Subcutaneous adipose tissue (tissue), 4 donors: ENCODE measurements around the gene SF3B4. TPM values are rescaled to one million over a fixed set of nuclear protein-coding genes. Genes with fewer than 3 reads are reported as not detected.

ENCODE experiments used
- total RNA-seq, 4 donors: library from RNA; depleted of rRNA; stranded (reverse); fragments of >200 nt; gene quantifications; one replicate each; pipeline ENCODE4 v1.1.0, GENCODE V29; 2016
- TF ChIP-seq, protein P1 (sequence below): fragments of 450-650 bp; IDR thresholded peaks from one replicate; pipeline ENCODE4 v1.5.1; 2016; ENCODE audit warnings: low read depth, mild to moderate bottlenecking, control low read depth, antibody characterized with exemption, moderate library complexity

The SF3B4 gene
- total RNA-seq, 4 donors from 2014 or later, result 6.4 to 20.5 (median 7.8) TPM

DNA sequence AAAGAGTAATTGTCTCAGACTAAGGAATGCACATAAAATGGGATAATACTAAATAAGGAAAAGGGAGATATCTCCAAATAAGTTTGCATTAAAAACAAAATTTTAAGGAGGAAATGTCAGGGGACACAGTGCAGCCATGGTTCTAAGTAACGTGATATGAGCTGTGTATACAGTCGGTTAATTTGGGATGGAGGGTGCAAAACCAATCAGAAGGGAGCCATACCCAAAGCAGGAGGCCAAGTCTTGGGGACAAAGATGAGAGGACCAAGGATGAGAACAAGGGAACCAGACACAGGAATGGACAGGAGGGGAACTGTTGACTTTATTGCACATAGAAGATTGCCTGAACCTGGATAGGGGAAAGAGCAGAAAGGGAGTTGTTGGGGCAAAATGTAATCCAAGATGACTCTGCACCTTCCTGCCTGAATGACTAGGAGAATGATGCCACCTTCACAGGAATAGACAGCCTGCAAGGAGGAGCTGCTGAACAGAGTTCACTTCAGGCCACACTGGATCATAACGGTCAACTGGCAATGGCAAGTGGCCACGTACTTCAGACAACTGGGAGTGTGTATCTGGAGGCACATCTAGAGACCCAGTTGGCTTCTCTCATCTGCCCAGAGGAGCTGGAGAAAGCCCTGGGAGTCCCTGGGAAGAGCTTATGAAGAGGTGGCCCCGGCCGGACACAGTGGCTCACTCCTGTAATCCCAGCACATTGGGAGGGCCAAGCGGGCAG is 50.2 kb downstream of the SF3B4 start:
- TF ChIP-seq, protein P1, sequence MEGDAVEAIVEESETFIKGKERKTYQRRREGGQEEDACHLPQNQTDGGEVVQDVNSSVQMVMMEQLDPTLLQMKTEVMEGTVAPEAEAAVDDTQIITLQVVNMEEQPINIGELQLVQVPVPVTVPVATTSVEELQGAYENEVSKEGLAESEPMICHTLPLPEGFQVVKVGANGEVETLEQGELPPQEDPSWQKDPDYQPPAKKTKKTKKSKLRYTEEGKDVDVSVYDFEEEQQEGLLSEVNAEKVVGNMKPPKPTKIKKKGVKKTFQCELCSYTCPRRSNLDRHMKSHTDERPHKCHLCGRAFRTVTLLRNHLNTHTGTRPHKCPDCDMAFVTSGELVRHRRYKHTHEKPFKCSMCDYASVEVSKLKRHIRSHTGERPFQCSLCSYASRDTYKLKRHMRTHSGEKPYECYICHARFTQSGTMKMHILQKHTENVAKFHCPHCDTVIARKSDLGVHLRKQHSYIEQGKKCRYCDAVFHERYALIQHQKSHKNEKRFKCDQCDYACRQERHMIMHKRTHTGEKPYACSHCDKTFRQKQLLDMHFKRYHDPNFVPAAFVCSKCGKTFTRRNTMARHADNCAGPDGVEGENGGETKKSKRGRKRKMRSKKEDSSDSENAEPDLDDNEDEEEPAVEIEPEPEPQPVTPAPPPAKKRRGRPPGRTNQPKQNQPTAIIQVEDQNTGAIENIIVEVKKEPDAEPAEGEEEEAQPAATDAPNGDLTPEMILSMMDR, result no peak

Other genes with a start within 250 kb of the SF3B4 start
- gene FCGR1A, start 145.1 kb downstream of the SF3B4 start, total RNA-seq, result 10 to 100 TPM in 1 of 4 donors, 1 to 10 TPM in 1, not detected in 2; 3.7 to 24.3 TPM
- 10 to 100 TPM; 19.7 to 31.6 (median 23.0) TPM for gene BOLA1, start 28.2 kb downstream of the SF3B4 start, total RNA-seq
- gene SV2A, start 10.0 kb downstream of the SF3B4 start, total RNA-seq, result under 1 TPM in 3 of 4 donors, not detected in 1; 0.19 to 0.51 (median 0.22) TPM
- 10 to 100 TPM in 1 of 4 donors, 1 to 10 TPM in 3; 2.1 to 13.6 (median 3.7) TPM for gene MTMR11, start 9.1 kb upstream of the SF3B4 start, total RNA-seq
- gene OTUD7B, start 82.9 kb upstream of the SF3B4 start, total RNA-seq, result 10 to 100 TPM; 16.0 to 41.4 (median 30.0) TPM
- gene VPS45, start 140.0 kb upstream of the SF3B4 start, total RNA-seq, result 10 to 100 TPM; 28.1 to 54.6 (median 38.4) TPM
- gene PLEKHO1, start 222.1 kb upstream of the SF3B4 start, total RNA-seq, result 10 to 100 TPM; 24.8 to 60.2 (median 30.6) TPM